Measurements from ENCODE around the gene MALSU1.

DNA sequence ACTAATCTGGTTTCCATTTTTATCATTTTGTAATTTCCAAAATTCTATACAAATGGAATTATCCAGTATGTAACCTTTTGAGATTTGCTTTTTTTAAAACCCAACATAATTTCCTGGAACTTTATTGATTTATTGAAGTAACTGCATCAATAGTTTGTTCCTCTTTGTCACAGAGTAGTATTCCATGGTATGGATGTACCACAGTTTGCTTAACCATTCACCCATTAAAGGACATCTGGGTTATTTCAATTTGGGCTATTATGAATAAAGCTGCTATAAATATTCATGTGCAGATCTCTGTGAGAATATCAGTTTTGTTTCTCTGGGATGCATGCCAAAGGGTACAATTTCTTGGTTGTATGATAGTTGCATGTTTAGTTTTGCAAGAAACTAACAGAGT is 49.7 kb upstream of the MALSU1 start:
- TF ChIP-seq CTCF (IDR thresholded peaks at IDR 0.05) = no peak
- no peak for TF ChIP-seq EP300 (IDR thresholded peaks at IDR 0.05)

All from gastroesophageal sphincter (tissue), 3 donors.